A549 (cell line): ENCODE measurements around the gene SMIM44.

ENCODE experiments used
- ATOH8 ChIP-seq: fragments of 250-450 bp; sonication (Bioruptor Pico); IDR thresholded peaks from 2 replicates; pipeline ENCODE4 v1.5.0; 2020; ENCODE audit warnings: low read depth, mild to moderate bottlenecking, moderate library complexity
- CHD2 ChIP-seq: fragments of 150-350 bp; IDR thresholded peaks from 2 replicates; pipeline ENCODE4 v1.6.1; 2014; ENCODE audit warnings: low read length; ENCODE audit not compliant: partially characterized antibody
- CHD4 ChIP-seq: fragments of 200-600 bp; sonication (generic); IDR thresholded peaks from 2 replicates; pipeline ENCODE4 v1.6.1; 2016; ENCODE audit warnings: antibody characterized with exemption, mild to moderate bottlenecking, borderline replicate concordance
- CTCF ChIP-seq: fragments of >200 bp; sonication (Bioruptor Twin); formaldehyde crosslinking; IDR thresholded peaks from 3 replicates; pipeline ENCODE4 v1.5.1; 2016
- HMGXB4 ChIP-seq: fragments of 250-450 bp; sonication (Bioruptor Pico); IDR thresholded peaks from 2 replicates; pipeline ENCODE4 v1.5.0; 2021; ENCODE audit warnings: mild to moderate bottlenecking, moderate library complexity, borderline replicate concordance
- JUN ChIP-seq, 2 experiments: fragments of >200 bp; sonication (Bioruptor Twin); formaldehyde crosslinking; IDR thresholded peaks; 2 replicates in 1 of 2; 3 replicates in 1 of 2; pipeline ENCODE4 v1.6.1; 2016 to 2017
- MAX ChIP-seq: IDR thresholded peaks from 2 replicates; pipeline ENCODE4 v1.6.1; 2012
- PBX3 ChIP-seq: IDR thresholded peaks from 2 replicates; pipeline ENCODE4 v1.6.1; 2012
- PHF8 ChIP-seq: fragments of 200-600 bp; sonication (generic); IDR thresholded peaks from 2 replicates; pipeline ENCODE4 v1.6.1; 2016; ENCODE audit warnings: low read depth, mild to moderate bottlenecking, antibody characterized with exemption, moderate library complexity, borderline replicate concordance
- POLR2A ChIP-seq: IDR thresholded peaks from 2 replicates; pipeline ENCODE4 v1.6.1; 2012; ENCODE audit warnings: mild to moderate bottlenecking, low read length
- REST ChIP-seq: fragments of 200-600 bp; sonication (generic); IDR thresholded peaks from 2 replicates; pipeline ENCODE4 v1.6.1; 2016; ENCODE audit warnings: antibody characterized with exemption, mild to moderate bottlenecking, moderate library complexity
- RFX5 ChIP-seq: fragments of 450-650 bp; IDR thresholded peaks from 2 replicates; pipeline ENCODE4 v1.7.1; 2014; ENCODE audit warnings: antibody characterized with exemption, mild to moderate bottlenecking, moderate library complexity
- USF2 ChIP-seq: fragments of 450-650 bp; IDR thresholded peaks from 2 replicates; pipeline ENCODE4 v1.6.1; 2014; ENCODE audit warnings: antibody characterized with exemption

- TF ChIP-seq JUN (IDR thresholded peaks at IDR 0.05) (no peak), CHD2 (no peak), CTCF (no peak), PHF8 (no peak), ATOH8 (CRISPR knock-in tag) (no peak), POLR2A (no peak), RFX5 (no peak), MAX (no peak), USF2 (no peak), REST (no peak), PBX3 (no peak), HMGXB4 (CRISPR knock-in tag) (no peak), CHD4 (no peak)
Measured at GRCh38 chr19:3519126-3519525, 35.9 kb upstream of the SMIM44 start.
